PC-9 (cell line): ENCODE measurements around the gene TP53TG5. TPM values are rescaled to one million over a fixed set of nuclear protein-coding genes. Genes with fewer than 3 reads are reported as not detected.

ENCODE experiments used
- BruUV-seq: library from RNA; stranded (reverse); fragments of 400-500 nt; replicated peaks from 2 replicates; lab custom pipeline; 2021; lab: Mats Ljungman, UMichigan
- CTCF ChIA-PET: fragments of 300-600 bp; sonication (Branson Sonifier 250); formaldehyde crosslinking; loops from one replicate; lab custom pipeline; 2022; ENCODE audit warnings: antibody characterized with exemption; lab: Charles Lee
- POLR2A ChIA-PET: fragments of 300-600 bp; sonication (Branson Sonifier 250); formaldehyde crosslinking; loops from one replicate; lab custom pipeline; 2022; ENCODE audit warnings: antibody characterized with exemption; ENCODE audit not compliant: unreplicated experiment; lab: Charles Lee
- DNase-seq, 2 experiments: peaks; one replicate each; pipeline versions ENCODE4 v3.0.0 to v3.0.0-alpha.2; 2015 to 2022; ENCODE audit warnings: mixed read lengths in 1 of 2
- H2AFZ ChIP-seq: fragments of 200-600 bp; sonication (generic); 2 replicates; pipeline ENCODE4 v1.8.1; 2017; ENCODE audit warnings: antibody characterized with exemption
- H3F3A ChIP-seq: fragments of 200-600 bp; sonication (generic); 2 replicates; pipeline ENCODE4 v1.8.1; 2017; ENCODE audit warnings: antibody characterized with exemption, mild to moderate bottlenecking, low read depth; ENCODE audit not compliant: insufficient read depth
- H3K27ac ChIP-seq: fragments of 200-600 bp; sonication (generic); 2 replicates; pipeline ENCODE4 v1.6.1; 2016; ENCODE audit warnings: mixed run types
- H3K27me3 ChIP-seq: fragments of 200-600 bp; sonication (generic); 2 replicates; pipeline ENCODE4 v1.6.1; 2016; ENCODE audit warnings: low read depth, mixed run types; ENCODE audit not compliant: insufficient read depth
- H3K36me3 ChIP-seq: fragments of 200-600 bp; sonication (generic); 2 replicates; pipeline ENCODE4 v1.6.1; 2016; ENCODE audit warnings: low read depth, mixed run types
- H3K4me1 ChIP-seq: fragments of 200-600 bp; sonication (generic); replicated peaks from 2 replicates; pipeline ENCODE4 v1.6.1; 2016; ENCODE audit warnings: mixed run types; ENCODE audit not compliant: insufficient read depth
- H3K4me2 ChIP-seq: fragments of 200-600 bp; sonication (generic); 2 replicates; pipeline ENCODE4 v1.6.1; 2017; ENCODE audit warnings: mixed run types
- H3K4me3 ChIP-seq: fragments of 200-600 bp; sonication (generic); 2 replicates; pipeline ENCODE4 v1.6.1; 2016; ENCODE audit warnings: mixed run types
- H3K79me2 ChIP-seq: fragments of 200-600 bp; sonication (generic); 2 replicates; pipeline ENCODE4 v1.6.1; 2017; ENCODE audit warnings: low read depth, mixed run types
- H3K9me2 ChIP-seq: fragments of 200-600 bp; sonication (generic); 2 replicates; pipeline ENCODE4 v1.8.1; 2017; ENCODE audit warnings: mild to moderate bottlenecking; ENCODE audit not compliant: insufficient read depth
- H3K9me3 ChIP-seq: fragments of 200-600 bp; sonication (generic); 2 replicates; pipeline ENCODE4 v1.8.1; 2016; ENCODE audit warnings: low read depth; ENCODE audit not compliant: insufficient read depth
- H4K20me1 ChIP-seq: fragments of 200-600 bp; sonication (generic); 2 replicates; pipeline ENCODE4 v1.8.1; 2017; ENCODE audit not compliant: insufficient read depth
- EZH2 ChIP-seq: fragments of 200-600 bp; sonication (generic); IDR thresholded peaks from 2 replicates; pipeline ENCODE4 v1.8.0; 2017; ENCODE audit warnings: antibody characterized with exemption, low read depth
- intact Hi-C: fragments of 100-400 bp; cut with micrococcal nuclease; formaldehyde crosslinking; loops from one replicate; pipeline ENCODE4 v1.10.0; 2022; ENCODE audit not compliant: unreplicated experiment
- total RNA-seq: library from RNA; stranded (reverse); gene quantifications from 2 replicates; pipeline ENCODE4 v1.2.3, GENCODE V29; 2021
- TF ChIP-seq, protein P1 (sequence below): fragments of 200-600 bp; sonication (generic); conservative IDR thresholded peaks from 2 replicates; pipeline ENCODE4 v1.6.1; 2017; ENCODE audit warnings: mixed run types, antibody characterized with exemption, mild to moderate bottlenecking, moderate library complexity

The TP53TG5 gene
- total RNA-seq, 1 experiment from 2014 or later: not detected

DNA sequence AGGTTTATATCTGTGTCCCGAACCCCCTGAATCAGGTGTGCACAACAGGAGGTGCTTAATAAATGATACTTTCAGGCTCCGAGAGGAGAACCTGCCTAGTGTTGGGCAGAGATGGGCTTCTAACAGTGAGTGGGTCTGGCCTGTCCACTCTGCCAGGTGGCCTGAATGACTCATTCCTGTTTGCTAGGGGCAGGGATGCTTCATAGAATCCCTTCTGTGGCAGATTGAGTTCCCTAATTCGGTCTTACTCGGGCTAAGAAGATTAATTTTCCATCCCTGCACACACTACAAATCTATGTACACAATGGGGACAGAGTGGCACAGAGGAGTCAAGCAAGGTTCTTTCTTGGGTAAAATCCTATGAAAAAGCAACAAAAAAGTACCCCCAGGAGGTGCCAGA, 49.7 kb downstream of the TP53TG5 start:
- H3K79me2 ChIP-seq: no peaks in the 10 kb centered on the region
- CTCF ChIA-PET: no interaction called here

DNA sequence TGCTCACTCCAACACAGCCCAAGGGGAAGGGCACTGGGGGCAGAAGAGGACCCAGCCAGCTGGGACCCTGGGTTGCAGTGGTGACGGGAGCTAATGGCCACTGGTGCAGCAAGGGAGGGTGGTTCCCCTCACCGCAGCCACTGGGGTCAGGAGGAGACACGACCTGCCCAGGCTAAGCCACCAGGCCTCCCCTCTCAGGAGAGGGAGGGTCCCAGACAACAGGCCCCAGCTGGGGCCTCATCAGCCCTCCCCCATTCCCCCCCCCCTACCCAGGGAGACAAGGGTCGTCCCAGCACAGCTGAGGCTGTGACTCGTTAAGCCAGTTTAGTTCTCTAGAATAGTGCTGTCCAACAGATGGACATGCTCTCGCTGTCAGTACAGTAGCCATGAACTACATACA, 52.8 kb downstream of the TP53TG5 start:
- Histone ChIP-seq H2AFZ (no peak overlapping the region), H3K4me3 (no peak overlapping the region), H3K36me3 (peaks cover 23% of the 10 kb centered on the region), H3K79me2 (no peaks in the 10 kb centered on the region), H3K27ac (no peak overlapping the region), H3K4me2 (no peak overlapping the region), H3K4me1 (peaks cover 30% of the 10 kb centered on the region), H3K27me3 (no peaks in the 10 kb centered on the region), H4K20me1 (peaks cover 6% of the 10 kb centered on the region; the same call in 1 of the 2 replicates), H3K9me3 (no peaks in the 10 kb centered on the region), H3F3A (peaks cover 54% of the 10 kb centered on the region), H3K9me2 (no peaks in the 10 kb centered on the region)
- no peak for DNase-seq
- CTCF ChIA-PET: interaction anchor here (1.3 kb wide), 1 partner anchor 38 kb away, joined by 4 read pairs; the partner anchor contains the start of gene SYS1
- TF ChIP-seq EZH2: no peak
- no TSS peak for BruUV-seq
- intact Hi-C loops: no loop called here
- POLR2A ChIA-PET: no interaction called here

More for the DNA sequence above, 49.7 kb downstream of the TP53TG5 start:
- Histone ChIP-seq H2AFZ (no peak overlapping the region), H3F3A (peaks cover 41% of the 10 kb centered on the region), H3K27me3 (no peaks in the 10 kb centered on the region), H3K36me3 (peaks cover 37% of the 10 kb centered on the region), H3K4me1 (peaks cover 13% of the 10 kb centered on the region), H3K4me2 (no peak overlapping the region), H3K27ac (no peak overlapping the region), H4K20me1 (peaks cover 6% of the 10 kb centered on the region; the same call in 1 of the 2 replicates), H3K9me2 (no peaks in the 10 kb centered on the region), H3K4me3 (no peak overlapping the region), H3K9me3 (no peaks in the 10 kb centered on the region)
- BruUV-seq: no TSS peak
- DNase-seq: no peak
- intact Hi-C loops: loop anchor here (2.0 kb wide), 1 partner anchor 16 kb away; no protein-coding TSS in a partner anchor
- TF ChIP-seq EZH2: no peak
- TF ChIP-seq, protein P1, sequence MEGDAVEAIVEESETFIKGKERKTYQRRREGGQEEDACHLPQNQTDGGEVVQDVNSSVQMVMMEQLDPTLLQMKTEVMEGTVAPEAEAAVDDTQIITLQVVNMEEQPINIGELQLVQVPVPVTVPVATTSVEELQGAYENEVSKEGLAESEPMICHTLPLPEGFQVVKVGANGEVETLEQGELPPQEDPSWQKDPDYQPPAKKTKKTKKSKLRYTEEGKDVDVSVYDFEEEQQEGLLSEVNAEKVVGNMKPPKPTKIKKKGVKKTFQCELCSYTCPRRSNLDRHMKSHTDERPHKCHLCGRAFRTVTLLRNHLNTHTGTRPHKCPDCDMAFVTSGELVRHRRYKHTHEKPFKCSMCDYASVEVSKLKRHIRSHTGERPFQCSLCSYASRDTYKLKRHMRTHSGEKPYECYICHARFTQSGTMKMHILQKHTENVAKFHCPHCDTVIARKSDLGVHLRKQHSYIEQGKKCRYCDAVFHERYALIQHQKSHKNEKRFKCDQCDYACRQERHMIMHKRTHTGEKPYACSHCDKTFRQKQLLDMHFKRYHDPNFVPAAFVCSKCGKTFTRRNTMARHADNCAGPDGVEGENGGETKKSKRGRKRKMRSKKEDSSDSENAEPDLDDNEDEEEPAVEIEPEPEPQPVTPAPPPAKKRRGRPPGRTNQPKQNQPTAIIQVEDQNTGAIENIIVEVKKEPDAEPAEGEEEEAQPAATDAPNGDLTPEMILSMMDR: no peak
- POLR2A ChIA-PET: no interaction called here

DNA sequence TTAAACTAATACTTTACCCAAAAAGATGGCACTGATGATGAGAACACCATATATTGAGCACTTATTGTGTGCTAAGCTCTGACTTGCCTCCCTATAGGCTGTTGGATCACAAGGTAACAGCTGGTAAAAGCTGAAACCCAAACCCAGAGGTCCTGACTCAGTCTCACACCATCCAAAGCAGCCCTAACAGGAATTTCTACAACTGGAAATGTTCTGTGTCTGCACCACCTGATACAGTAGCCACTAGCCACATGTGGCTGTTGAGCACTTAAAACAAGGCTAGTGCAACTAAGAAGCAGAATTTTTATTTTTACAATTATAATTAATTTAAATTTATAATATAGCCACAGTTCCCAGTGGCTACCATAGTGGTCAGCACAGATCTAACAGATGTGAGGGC, 54.4 kb downstream of the TP53TG5 start:
- intact Hi-C loops: loop anchor here (1.0 to 5.0 kb wide), 5 partner anchors 25 to 448 kb away; partner anchors contain the start of genes PIGT and SDC4
- Histone ChIP-seq H4K20me1 (peaks cover 6% of the 10 kb centered on the region; the same call in 1 of the 2 replicates), H3F3A (peaks cover 47% of the 10 kb centered on the region), H3K79me2 (no peaks in the 10 kb centered on the region), H3K9me2 (no peaks in the 10 kb centered on the region), H3K4me2 (no peak overlapping the region), H3K27ac (no peak overlapping the region), H2AFZ (no peak overlapping the region), H3K27me3 (no peaks in the 10 kb centered on the region), H3K36me3 (peaks cover 12% of the 10 kb centered on the region; the same call in 1 of the 2 replicates), H3K9me3 (no peaks in the 10 kb centered on the region), H3K4me1 (peaks cover 22% of the 10 kb centered on the region), H3K4me3 (no peak overlapping the region)
- ChIA-PET CTCF (interaction anchor here (0.6 to 2.3 kb wide), 13 partner anchors 21 to 638 kb away, joined by 3 to 35 read pairs (median 5); partner anchors contain the start of gene SYS1), POLR2A (interaction anchor here (0.5 to 1.3 kb wide), 4 partner anchors 21 to 47 kb away, joined by 4 to 6 read pairs (median 4); partner anchors contain the start of gene SYS1)
- DNase-seq: no peak
- no TSS peak for BruUV-seq
- TF ChIP-seq, protein P1: no peak
- no peak for TF ChIP-seq EZH2
